H1 (cell line): Measurements from ENCODE around the gene CEACAM16. TPM values are rescaled to one million over a fixed set of nuclear protein-coding genes. Genes with fewer than 3 reads are reported as not detected.
A peak's percentile ranks its signal among the peaks of the same experiment; 100 is the strongest.

Experiments
- CTCF ChIA-PET: fragments of 300-600 bp; sonication (Branson Sonifier 250); formaldehyde crosslinking; loops from one replicate; lab custom pipeline; 2021; ENCODE audit not compliant: partially characterized antibody; lab: Charles Lee
- POLR2A ChIA-PET: fragments of 300-600 bp; sonication (Branson Sonifier 250); formaldehyde crosslinking; loops from one replicate; lab custom pipeline; 2021; ENCODE audit warnings: inconsistent platforms; ENCODE audit not compliant: partially characterized antibody; lab: Charles Lee
- DNase-seq, 2 experiments: peaks; one replicate each; pipeline versions ENCODE4 v3.0.0 to v3.0.0-alpha.2; 2010 to 2022; ENCODE audit warnings: low spot score in 2 of 2, low read depth in 1 of 2, mixed read lengths in 1 of 2
- FAIRE-seq: peaks from 2 replicates; lab custom pipeline; 2011; peaks lifted over from hg19 to GRCh38; lab: Jason Lieb, UNC
- H2AFZ ChIP-seq: 2 replicates; pipeline ENCODE4 v1.8.1; 2012; ENCODE audit warnings: low read length, inconsistent platforms
- H2AK5ac ChIP-seq: 2 replicates; pipeline ENCODE4 v1.6.1; 2013; ENCODE audit warnings: low read depth, low read length
- H2BK120ac ChIP-seq: replicated peaks from 2 replicates; pipeline ENCODE3; 2013; ENCODE audit warnings: low read depth, low read length, inconsistent platforms
- H2BK12ac ChIP-seq: 2 replicates; pipeline ENCODE4 v1.6.1; 2013; ENCODE audit warnings: low read depth, low read length
- H2BK15ac ChIP-seq: 2 replicates; pipeline ENCODE4 v1.6.1; 2013; ENCODE audit warnings: low read length
- H2BK20ac ChIP-seq: 2 replicates; pipeline ENCODE4 v1.6.1; 2013; ENCODE audit warnings: low read length
- H2BK5ac ChIP-seq: 2 replicates; pipeline ENCODE4 v1.6.1; 2013; ENCODE audit warnings: low read depth, low read length
- H3K14ac ChIP-seq: 2 replicates; pipeline ENCODE4 v1.6.1; 2013; ENCODE audit warnings: inconsistent platforms; ENCODE audit not compliant: insufficient read length
- H3K18ac ChIP-seq: 2 replicates; pipeline ENCODE4 v1.6.1; 2013; ENCODE audit warnings: low read length; ENCODE audit errors: extremely low read depth
- H3K23ac ChIP-seq: 2 replicates; pipeline ENCODE4 v1.6.1; 2013; ENCODE audit warnings: inconsistent platforms; ENCODE audit not compliant: insufficient read length
- H3K23me2 ChIP-seq: 2 replicates; pipeline ENCODE4 v1.6.1; 2013; ENCODE audit warnings: low read depth, low read length
- H3K27ac ChIP-seq: 2 replicates; pipeline ENCODE4 v1.6.1; 2011; ENCODE audit warnings: low read depth, low read length, inconsistent platforms
- H3K27me3 ChIP-seq, 4 experiments: replicated peaks in 1 of 4; 1 replicate in 1 of 4; 2 replicates in 3 of 4; pipeline versions ENCODE4 v1.6.1 to v1.8.1; 2011 to 2013; ENCODE audit warnings: low read length in 3 of 4, mild to moderate bottlenecking in 3 of 4, inconsistent platforms in 2 of 4, mixed read lengths in 2 of 4, moderate library complexity in 1 of 4; ENCODE audit not compliant: control insufficient read depth in 3 of 4, insufficient read depth in 3 of 4; ENCODE audit errors: extremely low read depth in 1 of 4
- H3K36me3 ChIP-seq, 4 experiments: 2 replicates each; pipeline versions ENCODE4 v1.6.1 to v1.8.1; 2011 to 2013; ENCODE audit warnings: mild to moderate bottlenecking in 4 of 4, low read length in 3 of 4, moderate library complexity in 2 of 4, control low read depth in 1 of 4, inconsistent platforms in 1 of 4; ENCODE audit not compliant: insufficient read depth in 4 of 4, control insufficient read depth in 2 of 4
- H3K4ac ChIP-seq: replicated peaks from 2 replicates; pipeline ENCODE3; 2013; ENCODE audit warnings: low read length, low read depth, mixed read lengths, inconsistent platforms; ENCODE audit not compliant: insufficient read length
- H3K4me1 ChIP-seq, 4 experiments: replicated peaks in 1 of 4; 1 replicate in 1 of 4; 2 replicates in 3 of 4; pipeline versions ENCODE4 v1.6.1 to v1.8.1; 2011 to 2013; ENCODE audit warnings: low read length in 3 of 4, inconsistent platforms in 2 of 4, mixed read lengths in 1 of 4; ENCODE audit not compliant: insufficient read depth in 4 of 4, control insufficient read depth in 3 of 4
- H3K4me2 ChIP-seq, 2 experiments: 2 replicates each; pipeline versions ENCODE4 v1.6.1 to v1.8.1; 2011 to 2013; ENCODE audit warnings: low read depth in 2 of 2, low read length in 2 of 2, control low read depth in 1 of 2, inconsistent platforms in 1 of 2, mild to moderate bottlenecking in 1 of 2; ENCODE audit not compliant: insufficient read depth in 1 of 2
- H3K4me3 ChIP-seq, 4 experiments: fragments of 200-600, 300-600 bp in 1 of 4; sonication (generic), shearing (Covaris generic), sonication (Bioruptor Twin) in 1 of 4; 2 replicates each; pipeline versions ENCODE4 v1.5.1 to v1.8.1; 2011 to 2016; ENCODE audit warnings: low read length in 4 of 4, low read depth in 3 of 4, control low read depth in 2 of 4, inconsistent platforms in 2 of 4, mild to moderate bottlenecking in 2 of 4, mixed read lengths in 1 of 4, moderate library complexity in 1 of 4; ENCODE audit not compliant: insufficient read depth in 2 of 4; ENCODE audit errors: extremely low read depth in 1 of 4
- H3K56ac ChIP-seq: replicated peaks from 2 replicates; pipeline ENCODE3; 2013; ENCODE audit warnings: low read depth, mild to moderate bottlenecking, mixed read lengths, low read length, inconsistent platforms; ENCODE audit not compliant: insufficient read length
- H3K79me1 ChIP-seq: 2 replicates; pipeline ENCODE4 v1.6.1; 2013; ENCODE audit warnings: low read depth, low read length, control low read depth
- H3K79me2 ChIP-seq, 2 experiments: 2 replicates each; pipeline versions ENCODE4 v1.6.1 to v1.8.1; 2012 to 2013; ENCODE audit warnings: low read length in 2 of 2, mild to moderate bottlenecking in 2 of 2, inconsistent platforms in 1 of 2; ENCODE audit not compliant: insufficient read depth in 2 of 2, control insufficient read depth in 1 of 2
- H3K9ac ChIP-seq, 4 experiments: replicated peaks in 1 of 4; 1 replicate in 1 of 4; 2 replicates in 3 of 4; pipeline versions ENCODE4 v1.6.1 to v1.8.1; 2011 to 2013; ENCODE audit warnings: low read depth in 3 of 4, low read length in 3 of 4, control low read depth in 2 of 4, mild to moderate bottlenecking in 2 of 4, moderate library complexity in 2 of 4, inconsistent platforms in 1 of 4; ENCODE audit errors: extremely low read depth in 1 of 4
- H3K9me3 ChIP-seq, 2 experiments: 2 replicates each; pipeline versions ENCODE4 v1.6.1 to v1.8.1; 2012 to 2013; ENCODE audit warnings: mild to moderate bottlenecking in 2 of 2, moderate library complexity in 2 of 2, control low read depth in 1 of 2, inconsistent platforms in 1 of 2, low read depth in 1 of 2, low read length in 1 of 2, mixed read lengths in 1 of 2; ENCODE audit not compliant: insufficient read depth in 2 of 2
- H4K20me1 ChIP-seq, 2 experiments: replicated peaks in 1 of 2; 2 replicates each; pipeline versions ENCODE3 to v1.8.1; 2011 to 2013; ENCODE audit warnings: inconsistent platforms in 2 of 2, low read length in 2 of 2, mild to moderate bottlenecking in 1 of 2; ENCODE audit not compliant: insufficient read depth in 2 of 2, control insufficient read depth in 1 of 2
- H4K5ac ChIP-seq: 2 replicates; pipeline ENCODE4 v1.6.1; 2013; ENCODE audit warnings: low read length, low read depth, mixed read lengths, inconsistent platforms; ENCODE audit not compliant: insufficient read length
- H4K8ac ChIP-seq: 2 replicates; pipeline ENCODE4 v1.8.0; 2013; ENCODE audit warnings: mild to moderate bottlenecking, moderate library complexity, low read length, inconsistent platforms; ENCODE audit not compliant: insufficient read depth; ENCODE audit errors: extremely low read depth
- H4K91ac ChIP-seq: replicated peaks from 2 replicates; pipeline ENCODE3; 2013; ENCODE audit warnings: low read length, mixed read lengths, inconsistent platforms; ENCODE audit not compliant: insufficient read length
- BACH1 ChIP-seq: IDR thresholded peaks from 2 replicates; pipeline ENCODE4 v1.6.1; 2012; ENCODE audit warnings: low read length, improper control_type of control experiment
- RAD21 ChIP-seq, 2 experiments: IDR thresholded peaks in 1 of 2; conservative IDR thresholded peaks in 1 of 2; 2 replicates each; pipeline ENCODE4 v1.6.1; 2011; ENCODE audit warnings: low read depth in 2 of 2, low read length in 2 of 2, improper control_type of control experiment in 1 of 2, inconsistent platforms in 1 of 2, mild to moderate bottlenecking in 1 of 2, moderate library complexity in 1 of 2
- WGBS, 2 experiments: shearing (Covaris generic) in 1 of 2; methylation state at CpG; one replicate each; pipeline versions ENCODE4 v1.1.6 to v1.1.7; 2013 to 2015; ENCODE audit warnings: low lambda C conversion rate in 2 of 2, mixed read lengths in 2 of 2, inconsistent platforms in 1 of 2, low coverage in 1 of 2, missing lambda C conversion rate in 1 of 2; ENCODE audit not compliant: insufficient replicate concordance in 2 of 2, insufficient coverage in 1 of 2, insufficient read length in 1 of 2; ENCODE audit errors: extremely low coverage in 1 of 2, missing lambda C conversion rate in 1 of 2; 5-methylcytosine and 5-hydroxymethylcytosine counted together
- polyA plus RNA-seq, 7 experiments: library from polyadenylated mRNA; depleted of rRNA in 3 of 7; stranded (reverse) in 5 of 7; unstranded in 2 of 7; fragments of >200 nt in 5 of 7; fragments of 200-250 nt in 2 of 7; gene quantifications; 1 replicate in 5 of 7; 2 replicates in 1 of 7; 4 replicates in 1 of 7; pipeline versions ENCODE4 v1.2.1 to v1.2.3, GENCODE V29; 2011 to 2013; ENCODE audit warnings: missing spikeins in 2 of 7, mixed read lengths in 2 of 7
- total RNA-seq: library from RNA; stranded (reverse); fragmentation: NEBNext Ultra II Directional; extraction: Animal tissue kit (Norgen Biotek cat#: 25700); gene quantifications from 2 replicates; pipeline ENCODE4 v1.2.1, GENCODE V29; 2021

CEACAM16 gene
- total and polyA plus RNA-seq, 2 of the 8 experiments (the other 6 are each of a cell fraction or from before 2014, with no cell fraction given) = not detected

GRCh38 chr19:44666852-44667556, 31.9 kb upstream of the CEACAM16 start:
- H2AK5ac ChIP-seq = no peak overlapping the region; the same call in 1 of the 2 replicates
- CTCF ChIA-PET = interaction anchor here (0.6 to 1.7 kb wide), 8 partner anchors 9 to 104 kb away, joined by 3 to 8 read pairs (median 3); no protein-coding TSS in a partner anchor

More at GRCh38 chr19:44666852-44667556, 31.9 kb upstream of the CEACAM16 start:
- DNase-seq (no peak), FAIRE-seq (no peak)
- Histone ChIP-seq H2BK20ac (no peak overlapping the region), H3K79me1 (no peaks in the 10 kb centered on the region), H3K4me3 (no peak overlapping the region), H2BK120ac (no peak overlapping the region), H3K27ac (no peak overlapping the region), H4K20me1 (no peaks in the 10 kb centered on the region), H4K8ac (no peak overlapping the region), H2BK12ac (no peak overlapping the region), H3K79me2 (no peaks in the 10 kb centered on the region), H4K91ac (no peak overlapping the region), H2AFZ (no peak overlapping the region), H2BK5ac (no peak overlapping the region), H3K9ac (no peak overlapping the region), H3K36me3 (peaks cover 0 to 14% (median 2%) of the 10 kb centered on the region in 4 experiments; a peak in 5 of 8 replicates), H4K5ac (no peak overlapping the region), H3K14ac (no peak overlapping the region), H2BK15ac (peak overlapping the region; percentile 61; the same call in 1 of the 2 replicates), H3K4me2 (no peak overlapping the region), H3K27me3 (no peaks in the 10 kb centered on the region), H3K56ac (no peak overlapping the region), H3K23ac (no peak overlapping the region), H3K9me3 (no peaks in the 10 kb centered on the region), H3K4me1 (no peaks in the 10 kb centered on the region; a peak in 2 of 7 replicates), H3K18ac (no peak overlapping the region), H3K4ac (no peak overlapping the region), H3K23me2 (no peaks in the 10 kb centered on the region)
- POLR2A ChIA-PET = interaction anchor here (2.5 kb wide), 1 partner anchor 10 kb away, joined by 8 read pairs; no protein-coding TSS in a partner anchor
- no peak for TF ChIP-seq RAD21 (IDR thresholded peaks at IDR 0.05 in 1 of 2, conservative IDR thresholded peaks at IDR 0.05 in 1 of 2; ENCODE audit: low read depth in 2 of 2, low read length in 2 of 2)
- no peak for TF ChIP-seq BACH1
- 84% methylated on average over 7 of the region's 7 CpGs; no CpG with 5 or more reads in 1 of the 2 experiments for WGBS, 2 experiments
